Tibial artery (tissue), 4 donors: ENCODE data around the gene THY1.
A peak's percentile ranks its signal among the peaks of the same experiment; 100 is the strongest.

Source experiments
- DNase-seq, 2 donors: peaks; one replicate each; pipeline ENCODE4 v3.0.0-alpha.2; 2019
- H3K27ac ChIP-seq, 2 donors: fragments of 200-600 bp; sonication (generic) in 1 of 2; 1 replicate in 1 of 2; 2 replicates in 1 of 2; pipeline ENCODE4 v1.5.1; 2018 to 2019; ENCODE audit warnings: mild to moderate bottlenecking in 1 of 2
- H3K27me3 ChIP-seq, 2 donors: fragments of 200-600 bp; sonication (generic) in 1 of 2; one replicate each; pipeline versions ENCODE4 v1.5.1 to v1.6.0; 2016 to 2019
- H3K36me3 ChIP-seq, 3 donors: fragments of 200-600 bp; sonication (generic) in 2 of 3; one replicate each; pipeline ENCODE4 v1.5.1; 2016 to 2019; ENCODE audit warnings: mild to moderate bottlenecking in 2 of 3
- H3K4me1 ChIP-seq, 4 donors: fragments of 200-600 bp; sonication (generic) in 2 of 4; 1 replicate in 3 of 4; 2 replicates in 1 of 4; pipeline ENCODE4 v1.5.1; 2016 to 2019
- H3K4me3 ChIP-seq, 2 donors: fragments of 200-600 bp; sonication (generic) in 1 of 2; 1 replicate in 1 of 2; 2 replicates in 1 of 2; pipeline ENCODE4 v1.5.1; 2018 to 2019; ENCODE audit warnings: mild to moderate bottlenecking in 2 of 2
- H3K9me3 ChIP-seq, 3 donors: fragments of 200-600 bp; sonication (generic) in 1 of 3; one replicate each; pipeline ENCODE4 v1.5.1; 2016 to 2019
- CTCF ChIP-seq, 2 experiments: fragments of 200-600 bp in 1 of 2; fragments of 450-650 bp in 1 of 2; IDR thresholded peaks; one replicate each; pipeline ENCODE4 v1.5.1; 2017 to 2019; ENCODE audit warnings: antibody characterized with exemption in 2 of 2, mild to moderate bottlenecking in 1 of 2, moderate library complexity in 1 of 2
- intact Hi-C: fragments of 100-400 bp; cut with DNase I; formaldehyde crosslinking; loops from one replicate; pipeline ENCODE4 v1.15.0; 2023; ENCODE audit warnings: low total_unique reads

THY1 gene

GRCh38 chr11:119422809-119423508 lies at the start of gene THY1:
Gene THY1, minus strand, starts transcription at chr11:119423172. Its CDS starts 2,267 bp downstream, at chr11:119420905.
- Histone ChIP-seq H3K27me3 (peaks cover 0 to 41% of the 10 kb centered on the region in 2 donors), H3K4me1 (peaks cover 0 to 28% (median 17%) of the 10 kb centered on the region in 4 donors), H3K27ac (peak within 1 kb of the TSS; percentile 24 to 45), H3K36me3 (no peaks in the 10 kb centered on the region), H3K9me3 (no peaks in the 10 kb centered on the region), H3K4me3 (peak within 1 kb of the TSS; percentile 44 to 48)
- TF ChIP-seq CTCF (IDR thresholded peaks at IDR 0.05) = no peak
- intact Hi-C loops = no loop called here
- no peak for DNase-seq

DNA sequence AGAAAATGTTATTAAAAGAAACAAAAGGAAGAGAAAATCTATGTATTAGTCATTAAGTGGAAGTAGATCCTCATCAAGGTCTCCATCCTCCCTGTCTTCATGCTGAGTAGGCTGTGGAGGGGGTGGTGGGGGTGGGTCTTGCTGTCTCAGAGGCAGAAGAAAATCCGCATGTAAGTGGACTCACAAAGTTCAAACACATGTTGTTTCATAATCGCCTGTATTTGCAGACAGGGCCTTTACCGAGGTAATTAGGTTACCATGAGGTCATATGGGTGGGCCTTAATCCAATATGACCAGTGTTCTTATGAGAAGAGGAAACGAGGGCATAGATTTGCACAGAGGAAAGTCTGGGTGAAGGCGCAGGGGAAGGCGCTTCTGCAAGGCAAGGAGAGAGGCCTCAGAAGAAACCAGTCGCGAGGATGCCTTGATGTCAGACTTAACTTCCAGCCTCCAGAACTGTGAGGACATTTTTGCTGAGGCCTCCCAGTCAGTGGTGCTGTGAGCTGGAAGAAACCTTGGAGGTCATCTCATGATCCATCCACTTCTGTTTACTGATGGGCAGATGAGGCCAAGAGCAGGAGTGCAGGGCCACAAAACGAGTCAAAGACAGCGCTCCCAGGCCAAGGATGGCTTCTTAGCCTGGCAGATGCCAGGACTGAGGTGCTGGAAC lies 49.3 kb upstream of the THY1 start:
- H3K27ac ChIP-seq = no peak overlapping the region
- no peak for DNase-seq
- no peak for TF ChIP-seq CTCF (IDR thresholded peaks at IDR 0.05)
- peaks cover 0 to 3% (median 1%) of the 10 kb centered on the region in 4 donors for H3K4me1 ChIP-seq
- H3K4me3 ChIP-seq = no peak overlapping the region
- intact Hi-C loops = no loop called here
- H3K27me3 ChIP-seq = peaks cover 0 to 6% of the 10 kb centered on the region in 2 donors
- H3K36me3 ChIP-seq = no peaks in the 10 kb centered on the region
- peaks cover 5 to 10% (median 10%) of the 10 kb centered on the region in 3 donors for H3K9me3 ChIP-seq

DNA sequence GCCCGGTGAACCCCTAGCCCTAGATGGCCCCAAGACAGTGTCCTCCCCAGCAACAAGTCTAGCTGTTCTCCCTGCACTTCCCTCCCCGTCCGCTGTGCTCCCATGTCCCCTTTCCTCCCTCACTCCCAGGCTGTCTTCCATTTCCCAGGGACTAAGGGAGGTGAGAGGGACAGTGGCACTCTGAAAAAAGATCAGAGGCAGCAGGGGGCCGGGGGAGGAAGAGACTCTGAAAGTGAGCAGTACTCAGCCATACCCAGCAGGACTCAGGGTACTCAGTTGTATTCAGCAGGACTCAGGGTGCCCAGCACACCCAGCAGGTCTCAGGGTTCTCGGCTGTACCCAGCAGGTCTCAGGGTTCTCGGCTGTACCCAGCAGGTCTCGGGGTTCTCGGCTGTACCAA lies 48.4 kb upstream of the THY1 start:
- no peak overlapping the region for H3K27ac ChIP-seq

DNA sequence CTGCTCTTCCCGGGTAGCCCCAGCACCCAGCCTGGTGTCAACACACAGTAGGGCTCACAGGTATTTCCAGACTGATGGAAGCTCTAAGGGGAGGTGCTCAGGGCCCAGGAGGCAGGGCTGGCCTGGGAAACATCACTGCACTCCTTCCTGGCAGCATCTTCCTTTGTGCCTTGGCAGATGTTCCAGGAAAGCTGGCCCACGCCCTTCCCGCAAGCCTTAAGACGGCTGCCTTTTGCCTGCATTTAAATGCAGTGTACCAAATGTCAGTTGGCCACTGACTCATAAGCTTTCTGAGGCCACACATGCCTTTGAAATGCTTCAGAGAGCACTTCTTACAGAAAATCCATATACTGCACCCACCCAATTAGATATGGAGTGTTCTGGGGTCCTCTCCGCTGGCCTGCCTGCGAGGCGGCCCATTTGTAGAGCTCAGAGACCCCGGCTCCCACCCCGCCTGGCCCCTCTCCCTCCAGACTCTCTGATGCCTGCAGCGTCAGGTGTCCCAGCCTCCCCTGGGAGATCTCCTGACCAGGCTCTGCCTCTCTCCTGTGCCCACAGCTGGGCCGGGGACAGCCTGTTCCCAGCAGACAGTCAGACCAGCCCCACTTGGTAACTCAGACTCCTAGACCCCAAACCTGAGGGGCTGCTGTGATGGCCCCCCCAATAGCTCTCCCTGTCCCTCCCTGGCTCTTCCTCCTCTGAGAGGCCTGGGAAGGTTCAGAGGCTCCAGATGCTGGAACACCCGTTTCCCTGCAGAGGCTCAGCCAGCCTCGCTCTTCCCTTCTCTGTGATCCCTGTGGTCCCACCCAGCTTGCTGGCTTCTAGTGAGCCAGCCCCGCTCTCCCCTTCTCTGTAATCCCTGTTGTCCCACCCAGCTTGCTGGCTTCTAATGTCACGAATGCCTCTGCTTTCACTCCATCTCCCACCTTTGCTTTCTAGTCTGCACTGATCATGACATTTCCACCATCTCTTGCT lies 47.6 kb upstream of the THY1 start:
- H3K4me1 ChIP-seq = peaks cover 0 to 3% (median 1%) of the 10 kb centered on the region in 4 donors
- peaks cover 0 to 6% of the 10 kb centered on the region in 2 donors for H3K27me3 ChIP-seq
- no peak overlapping the region for H3K27ac ChIP-seq
- H3K4me3 ChIP-seq = no peak overlapping the region
- H3K36me3 ChIP-seq = no peaks in the 10 kb centered on the region
- H3K9me3 ChIP-seq = peaks cover 5 to 13% (median 11%) of the 10 kb centered on the region in 3 donors
- TF ChIP-seq CTCF (IDR thresholded peaks at IDR 0.05) = no peak
- intact Hi-C loops = no loop called here
- peak; percentile 43 to 54 for DNase-seq

More for the DNA sequence above, 48.4 kb upstream of the THY1 start:
- intact Hi-C loops = no loop called here
- Histone ChIP-seq H3K36me3 (no peaks in the 10 kb centered on the region), H3K9me3 (peaks cover 5 to 13% (median 11%) of the 10 kb centered on the region in 3 donors), H3K4me1 (peaks cover 0 to 3% (median 1%) of the 10 kb centered on the region in 4 donors), H3K4me3 (no peak overlapping the region), H3K27me3 (peaks cover 0 to 6% of the 10 kb centered on the region in 2 donors)
- no peak for DNase-seq
- TF ChIP-seq CTCF (IDR thresholded peaks at IDR 0.05) = no peak

GRCh38 chr11:119469506-119469905 lies 46.5 kb upstream of the THY1 start:
- Histone ChIP-seq H3K9me3 (peaks cover 5 to 13% (median 11%) of the 10 kb centered on the region in 3 donors), H3K4me1 (peaks cover 0 to 3% (median 1%) of the 10 kb centered on the region in 4 donors), H3K36me3 (no peaks in the 10 kb centered on the region), H3K4me3 (no peak overlapping the region), H3K27me3 (peaks cover 0 to 6% of the 10 kb centered on the region in 2 donors), H3K27ac (no peak overlapping the region)
- DNase-seq = no peak
- intact Hi-C loops = no loop called here
- TF ChIP-seq CTCF (IDR thresholded peaks at IDR 0.05) = no peak
